GM18909 (cell line): ENCODE results near the gene LRRC56.

Source experiments
- ATAC-seq: cut with Tn5 transposase; IDR thresholded peaks from one replicate; pipeline ENCODE4 v1.9.1; 2021; ENCODE audit warnings: mild to moderate bottlenecking; ENCODE audit not compliant: unreplicated experiment, poor library complexity

Gene LRRC56

GRCh38 chr11:537622-538430 is 499 bp downstream of the LRRC56 start:
- ATAC-seq = no peak

GRCh38 chr11:538431-539051 is 1.2 kb downstream of the LRRC56 start:
- no peak for ATAC-seq

GRCh38 chr11:539971-540481 is 2.7 kb downstream of the LRRC56 start:
- no peak for ATAC-seq

- no peak for ATAC-seq
Measured at GRCh38 chr11:540583-541432, 3.5 kb downstream of the LRRC56 start.

- no peak for ATAC-seq
Measured at GRCh38 chr11:541433-541885, 4.1 kb downstream of the LRRC56 start.

- no peak for ATAC-seq
Measured at GRCh38 chr11:544817-545166, 7.5 kb downstream of the LRRC56 start.

- no peak for ATAC-seq
Measured at GRCh38 chr11:545171-545570, 7.8 kb downstream of the LRRC56 start.

- no peak for ATAC-seq
Measured at GRCh38 chr11:548700-549603, 11.6 kb downstream of the LRRC56 start.

GRCh38 chr11:550021-550745 is 12.9 kb downstream of the LRRC56 start:
- ATAC-seq = no peak

- ATAC-seq = no peak
Measured at GRCh38 chr11:550746-551085, 13.4 kb downstream of the LRRC56 start.

- no peak for ATAC-seq
Measured at GRCh38 chr11:551131-551530, 13.8 kb downstream of the LRRC56 start.

GRCh38 chr11:551596-551995 is 14.3 kb downstream of the LRRC56 start:
- ATAC-seq = no peak

GRCh38 chr11:553083-553987 is 16.0 kb downstream of the LRRC56 start:
- ATAC-seq = no peak

- ATAC-seq = no peak
Measured at GRCh38 chr11:553988-554340, 16.6 kb downstream of the LRRC56 start.

GRCh38 chr11:554428-555226 is 17.3 kb downstream of the LRRC56 start:
- ATAC-seq = no peak

- ATAC-seq = no peak
Measured at GRCh38 chr11:555227-555779, 18.0 kb downstream of the LRRC56 start.
